Endothelial cell of umbilical vein (primary cell): ENCODE results near the gene UBN2. TPM values are rescaled to one million over a fixed set of nuclear protein-coding genes. Genes with fewer than 3 reads are reported as not detected.

ENCODE experiments used
- BruUV-seq: library from RNA; stranded (reverse); fragments of 400-500 nt; replicated peaks from 2 replicates; lab custom pipeline; 2021; lab: Mats Ljungman, UMichigan
- CTCF ChIA-PET: fragments of 300-600, 350-600 bp; sonication (Branson Sonifier 250); formaldehyde crosslinking; loops from one replicate; lab custom pipeline; 2021; ENCODE audit warnings: antibody characterized with exemption, inconsistent platforms; lab: Charles Lee
- POLR2A ChIA-PET: fragments of 300-600, 350-600 bp; sonication (Branson Sonifier 250); formaldehyde crosslinking; loops from one replicate; lab custom pipeline; 2021; ENCODE audit warnings: antibody characterized with exemption, inconsistent platforms; lab: Charles Lee
- DNase-seq: peaks from one replicate; pipeline ENCODE4 v3.0.0-alpha.2; 2011; ENCODE audit warnings: low read depth, low spot score
- FAIRE-seq: peaks from 2 replicates; lab custom pipeline; 2011; peaks lifted over from hg19 to GRCh38; lab: Jason Lieb, UNC
- H2AFZ ChIP-seq: 2 replicates; pipeline ENCODE4 v1.6.0; 2012; ENCODE audit warnings: low read depth, low read length, control low read depth, inconsistent platforms
- H3K27ac ChIP-seq: 2 replicates; pipeline ENCODE4 v1.5.1; 2011; ENCODE audit warnings: low read depth, mild to moderate bottlenecking, control low read depth, low read length, moderate library complexity; ENCODE audit not compliant: insufficient read depth
- H3K27me3 ChIP-seq, 2 experiments: 2 replicates each; pipeline versions ENCODE4 v1.6.0 to v1.6.1; 2011; ENCODE audit warnings: low read length in 2 of 2, mixed read lengths in 1 of 2; ENCODE audit not compliant: control insufficient read depth in 2 of 2, insufficient read depth in 2 of 2
- H3K36me3 ChIP-seq, 2 experiments: 2 replicates in 1 of 2; 3 replicates in 1 of 2; pipeline ENCODE4 v1.5.1; 2011; ENCODE audit warnings: low read length in 2 of 2, mild to moderate bottlenecking in 1 of 2, moderate library complexity in 1 of 2; ENCODE audit not compliant: control insufficient read depth in 2 of 2, insufficient read depth in 2 of 2; ENCODE audit errors: extremely low read depth in 1 of 2
- H3K4me1 ChIP-seq: 3 replicates; pipeline ENCODE4 v1.5.1; 2011; ENCODE audit warnings: mild to moderate bottlenecking, low read length; ENCODE audit not compliant: control insufficient read depth, insufficient read depth; ENCODE audit errors: extremely low read depth
- H3K4me2 ChIP-seq: 2 replicates; pipeline ENCODE4 v1.6.1; 2011; ENCODE audit warnings: low read length, control low read depth, mixed read lengths; ENCODE audit not compliant: insufficient read depth
- H3K4me3 ChIP-seq, 3 experiments: fragments of 200-600 bp in 1 of 3; sonication (generic), shearing (Covaris generic) in 1 of 3; replicated peaks in 1 of 3; 2 replicates each; pipeline ENCODE4 v1.5.1; 2011 to 2016; ENCODE audit warnings: control low read depth in 3 of 3, low read length in 3 of 3, mild to moderate bottlenecking in 2 of 3, inconsistent platforms in 1 of 3, low read depth in 1 of 3, moderate library complexity in 1 of 3; ENCODE audit not compliant: insufficient read depth in 1 of 3
- H3K79me2 ChIP-seq: 2 replicates; pipeline ENCODE4 v1.6.0; 2012; ENCODE audit warnings: low read length, inconsistent platforms; ENCODE audit not compliant: control insufficient read depth, insufficient read depth
- H3K9ac ChIP-seq: replicated peaks from 2 replicates; pipeline ENCODE3; 2011; ENCODE audit warnings: low read length, control low read depth; ENCODE audit not compliant: insufficient read depth; ENCODE audit errors: extremely low read depth
- H3K9me1 ChIP-seq: replicated peaks from 3 replicates; pipeline ENCODE4 v1.6.0; 2011; ENCODE audit warnings: mild to moderate bottlenecking, low read length; ENCODE audit not compliant: control insufficient read depth, insufficient read depth; ENCODE audit errors: extremely low read depth
- H3K9me3 ChIP-seq: replicated peaks from 2 replicates; pipeline ENCODE4 v1.5.1; 2012; ENCODE audit warnings: low read length, inconsistent platforms; ENCODE audit not compliant: control insufficient read depth, insufficient read depth
- H4K20me1 ChIP-seq: replicated peaks from 2 replicates; pipeline ENCODE3; 2011; ENCODE audit warnings: mild to moderate bottlenecking, low read length; ENCODE audit not compliant: control insufficient read depth, insufficient read depth; ENCODE audit errors: extremely low read depth
- EZH2 ChIP-seq: IDR thresholded peaks from 2 replicates; pipeline ENCODE4 v1.6.1; 2012; ENCODE audit warnings: borderline replicate concordance, low read depth, mild to moderate bottlenecking, moderate library complexity, low read length, inconsistent platforms; ENCODE audit not compliant: severe bottlenecking
- JUN ChIP-seq: IDR thresholded peaks from 2 replicates; pipeline ENCODE4 v1.6.1; 2011; ENCODE audit warnings: borderline replicate concordance, low read depth; ENCODE audit not compliant: insufficient read length, insufficient read depth
- POLR2A ChIP-seq: IDR thresholded peaks from 2 replicates; pipeline ENCODE4 v1.6.1; 2012; ENCODE audit warnings: low read depth, mild to moderate bottlenecking, control low read depth, low read length
- dilution Hi-C: fragments of 300-500 bp; cut with MboI; formaldehyde crosslinking; loops from one replicate; pipeline ENCODE4 v1.15.0; 2019; ENCODE audit warnings: low sequenced_read_pairs; ENCODE audit not compliant: extremely low pct_ligation_motif_present
- intact Hi-C: fragments of 100-400 bp; cut with micrococcal nuclease; formaldehyde crosslinking; loops from one replicate; pipeline ENCODE4 v1.10.0; 2022
- polyA plus RNA-seq, 4 experiments: library from polyadenylated mRNA; depleted of rRNA in 3 of 4; stranded (reverse) in 3 of 4; unstranded in 1 of 4; fragments of >200 nt; gene quantifications; 2 replicates each; pipeline versions ENCODE4 v1.2.1 to v1.2.3, GENCODE V29; 2011 to 2012; ENCODE audit warnings: missing spikeins in 1 of 4
- total RNA-seq: library from RNA; stranded (reverse); gene quantifications from 2 replicates; pipeline ENCODE4 v1.2.3, GENCODE V29; 2021
- TF ChIP-seq, protein P1 (sequence below), 2 donors: IDR thresholded peaks; 1 replicate in 1 of 2; 2 replicates in 1 of 2; pipeline ENCODE4 v1.5.1; 2011; ENCODE audit warnings: low read length in 2 of 2, mild to moderate bottlenecking in 2 of 2, moderate library complexity in 2 of 2, control low read depth in 1 of 2, inconsistent platforms in 1 of 2, low read depth in 1 of 2; ENCODE audit not compliant: insufficient read depth in 1 of 2; ENCODE audit errors: extremely low read depth in 1 of 2

UBN2 gene
- total and polyA plus RNA-seq, 2 donors (not counting 3 experiments of a cell fraction or from before 2014, with no cell fraction given) = 2.2 to 14.2 TPM

DNA sequence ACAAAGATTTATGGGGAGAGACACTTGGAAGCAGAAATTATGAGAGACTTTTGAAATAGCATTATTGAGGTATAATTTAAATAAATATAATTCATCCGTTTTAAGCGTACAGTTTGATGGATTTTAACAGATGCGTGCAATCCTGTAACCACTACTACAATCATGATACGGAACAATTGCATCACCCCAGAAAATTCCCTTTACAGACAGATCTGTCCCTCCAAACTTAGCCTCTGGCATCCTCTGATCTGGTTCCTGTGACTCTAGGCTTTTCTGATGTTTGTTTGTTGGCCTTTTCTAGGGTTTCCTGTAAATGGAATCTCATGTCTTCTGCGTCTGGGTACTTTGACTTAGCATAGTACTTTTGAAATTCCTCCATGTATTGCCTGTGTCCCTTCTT is 15.5 kb downstream of the UBN2 start:
- no peak for FAIRE-seq
- Histone ChIP-seq H4K20me1 (no peaks in the 10 kb centered on the region), H2AFZ (no peak overlapping the region), H3K4me3 (no peak overlapping the region), H3K9me1 (no peaks in the 10 kb centered on the region), H3K27ac (no peak overlapping the region), H3K4me2 (no peak overlapping the region), H3K27me3 (no peaks in the 10 kb centered on the region), H3K9ac (no peak overlapping the region), H3K4me1 (peaks cover 11% of the 10 kb centered on the region), H3K9me3 (no peaks in the 10 kb centered on the region), H3K79me2 (no peaks in the 10 kb centered on the region), H3K36me3 (peaks cover 0 to 6% of the 10 kb centered on the region in 2 experiments)
- DNase-seq = no peak
- ChIA-PET CTCF (no interaction called here), POLR2A (no interaction called here)
- dilution Hi-C loops (no loop called here), intact Hi-C loops (no loop called here)
- BruUV-seq = no TSS peak
- TF ChIP-seq JUN (no peak), EZH2 (no peak)
- TF ChIP-seq, protein P1, sequence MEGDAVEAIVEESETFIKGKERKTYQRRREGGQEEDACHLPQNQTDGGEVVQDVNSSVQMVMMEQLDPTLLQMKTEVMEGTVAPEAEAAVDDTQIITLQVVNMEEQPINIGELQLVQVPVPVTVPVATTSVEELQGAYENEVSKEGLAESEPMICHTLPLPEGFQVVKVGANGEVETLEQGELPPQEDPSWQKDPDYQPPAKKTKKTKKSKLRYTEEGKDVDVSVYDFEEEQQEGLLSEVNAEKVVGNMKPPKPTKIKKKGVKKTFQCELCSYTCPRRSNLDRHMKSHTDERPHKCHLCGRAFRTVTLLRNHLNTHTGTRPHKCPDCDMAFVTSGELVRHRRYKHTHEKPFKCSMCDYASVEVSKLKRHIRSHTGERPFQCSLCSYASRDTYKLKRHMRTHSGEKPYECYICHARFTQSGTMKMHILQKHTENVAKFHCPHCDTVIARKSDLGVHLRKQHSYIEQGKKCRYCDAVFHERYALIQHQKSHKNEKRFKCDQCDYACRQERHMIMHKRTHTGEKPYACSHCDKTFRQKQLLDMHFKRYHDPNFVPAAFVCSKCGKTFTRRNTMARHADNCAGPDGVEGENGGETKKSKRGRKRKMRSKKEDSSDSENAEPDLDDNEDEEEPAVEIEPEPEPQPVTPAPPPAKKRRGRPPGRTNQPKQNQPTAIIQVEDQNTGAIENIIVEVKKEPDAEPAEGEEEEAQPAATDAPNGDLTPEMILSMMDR (IDR thresholded peaks at IDR 0.05; ENCODE audit: extremely low read depth in 1 of 2, insufficient read depth in 1 of 2, low read depth in 1 of 2, low read length in 2 of 2) = no peak

DNA sequence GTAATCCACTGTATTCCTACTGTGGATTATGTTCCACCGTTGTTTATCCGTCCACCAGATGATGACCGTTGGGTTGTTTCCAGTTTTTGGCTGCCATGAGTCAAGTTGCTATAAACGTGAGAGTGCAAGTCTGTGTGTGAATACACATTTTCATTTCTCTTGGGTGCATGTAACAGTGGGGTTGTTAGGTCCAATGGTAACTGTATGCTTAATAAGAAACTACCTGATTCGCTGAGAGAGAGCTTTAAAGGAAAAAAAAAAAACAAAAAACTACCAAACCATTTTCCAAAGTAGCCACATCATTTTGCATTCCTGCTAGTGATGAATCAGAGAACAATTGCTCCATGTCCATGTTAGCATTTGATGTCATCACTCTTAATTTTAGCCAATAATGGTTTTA is 15.9 kb downstream of the UBN2 start:
- dilution Hi-C loops (no loop called here), intact Hi-C loops (no loop called here)
- Histone ChIP-seq H3K36me3 (peaks cover 0 to 9% of the 10 kb centered on the region in 2 experiments), H3K9me3 (no peaks in the 10 kb centered on the region), H3K9ac (no peak overlapping the region), H3K9me1 (no peaks in the 10 kb centered on the region), H3K27me3 (no peaks in the 10 kb centered on the region), H3K4me1 (peaks cover 11% of the 10 kb centered on the region), H3K27ac (no peak overlapping the region), H3K79me2 (no peaks in the 10 kb centered on the region), H2AFZ (no peak overlapping the region), H4K20me1 (no peaks in the 10 kb centered on the region), H3K4me3 (no peak overlapping the region), H3K4me2 (no peak overlapping the region)
- DNase-seq (no peak), FAIRE-seq (no peak)
- TF ChIP-seq EZH2 (no peak), POLR2A (no peak)
- TF ChIP-seq, protein P1 (IDR thresholded peaks at IDR 0.05; ENCODE audit: extremely low read depth in 1 of 2, insufficient read depth in 1 of 2, low read depth in 1 of 2, low read length in 2 of 2) = no peak
- BruUV-seq = no TSS peak
- POLR2A ChIA-PET = no interaction called here
- CTCF ChIA-PET = no interaction called here
